A549 (cell line): ENCODE measurements around the gene APELA.

ENCODE experiments used
- CTCF ChIP-seq: fragments of >200 bp; sonication (Bioruptor Twin); formaldehyde crosslinking; IDR thresholded peaks from 3 replicates; pipeline ENCODE4 v1.5.1; 2016
- EP300 ChIP-seq, 2 experiments: fragments of >200 bp; sonication (Bioruptor Twin); formaldehyde crosslinking; IDR thresholded peaks; 2 replicates in 1 of 2; 3 replicates in 1 of 2; pipeline ENCODE4 v1.6.1; 2016 to 2017
- MAFK ChIP-seq: fragments of 450-650 bp; IDR thresholded peaks from 2 replicates; pipeline ENCODE4 v1.6.1; 2014; ENCODE audit not compliant: partially characterized antibody
- RFX5 ChIP-seq: fragments of 450-650 bp; IDR thresholded peaks from 2 replicates; pipeline ENCODE4 v1.7.1; 2014; ENCODE audit warnings: antibody characterized with exemption, mild to moderate bottlenecking, moderate library complexity

GRCh38 chr4:164906368-164906767 is 29.4 kb downstream of the APELA start:
- no peak for TF ChIP-seq EP300 (IDR thresholded peaks at IDR 0.05)
- TF ChIP-seq RFX5 = no peak
- TF ChIP-seq CTCF = no peak
- no peak for TF ChIP-seq MAFK
